ENCODE results near the gene PLA2G4B.

PLA2G4B gene

DNA sequence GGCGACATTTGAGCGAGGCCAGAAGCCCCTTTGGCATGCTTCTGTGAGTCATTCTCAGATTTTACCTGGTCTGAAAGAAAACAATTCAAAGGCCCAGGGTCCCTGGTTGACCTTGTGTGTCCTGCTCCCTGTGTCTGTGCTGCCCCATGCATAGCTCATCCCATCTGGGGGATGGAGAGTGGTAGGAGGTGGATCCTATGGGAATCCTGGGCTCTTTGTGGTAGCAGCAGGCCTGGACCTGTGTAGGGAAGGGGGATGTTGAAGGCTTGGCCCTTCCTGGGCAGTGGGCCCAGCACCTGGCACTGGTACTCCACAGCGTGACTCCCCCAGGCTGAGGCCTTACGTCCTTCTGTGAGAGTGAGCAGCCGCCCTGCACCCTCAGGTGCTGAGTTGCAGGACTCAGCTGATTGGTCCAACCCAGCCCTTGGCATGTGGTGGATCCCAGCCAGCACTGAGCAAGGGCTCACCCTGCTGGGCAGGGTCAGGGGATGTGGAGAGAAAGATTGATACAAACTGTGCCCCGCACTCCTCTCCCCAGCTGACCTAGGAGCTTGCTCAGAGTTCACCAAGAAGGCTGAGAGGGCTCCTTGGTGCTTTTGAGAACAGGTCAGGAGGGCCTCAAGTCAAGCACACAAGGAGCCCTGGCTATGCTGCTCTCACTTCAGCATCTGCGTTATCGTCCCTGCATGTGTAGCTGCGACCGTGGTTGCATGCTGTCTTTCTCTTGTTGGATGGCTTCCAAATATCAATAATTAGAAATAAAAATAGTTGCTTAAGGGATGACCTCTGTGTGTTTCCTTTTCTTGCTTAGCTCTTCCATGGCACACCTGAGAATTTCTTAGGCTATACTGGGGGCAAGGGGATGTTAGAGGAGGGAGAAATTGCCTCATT is 32.1 kb upstream of the PLA2G4B start:
- no peak for DNase-seq (ENCODE audit: low spot score)

GRCh38 chr15:41809121-41809520 is 29.5 kb upstream of the PLA2G4B start:
- DNase-seq (ENCODE audit: low spot score): no peak

GRCh38 chr15:41809526-41810220 is 29.0 kb upstream of the PLA2G4B start:
- no peak for DNase-seq (ENCODE audit: low spot score)

GRCh38 chr15:41810651-41811431 is 27.8 kb upstream of the PLA2G4B start:
- DNase-seq (ENCODE audit: low spot score): no peak

- DNase-seq (ENCODE audit: low spot score): peak; percentile 89
Observed at GRCh38 chr15:41811432-41812195, 27.0 kb upstream of the PLA2G4B start.

DNA sequence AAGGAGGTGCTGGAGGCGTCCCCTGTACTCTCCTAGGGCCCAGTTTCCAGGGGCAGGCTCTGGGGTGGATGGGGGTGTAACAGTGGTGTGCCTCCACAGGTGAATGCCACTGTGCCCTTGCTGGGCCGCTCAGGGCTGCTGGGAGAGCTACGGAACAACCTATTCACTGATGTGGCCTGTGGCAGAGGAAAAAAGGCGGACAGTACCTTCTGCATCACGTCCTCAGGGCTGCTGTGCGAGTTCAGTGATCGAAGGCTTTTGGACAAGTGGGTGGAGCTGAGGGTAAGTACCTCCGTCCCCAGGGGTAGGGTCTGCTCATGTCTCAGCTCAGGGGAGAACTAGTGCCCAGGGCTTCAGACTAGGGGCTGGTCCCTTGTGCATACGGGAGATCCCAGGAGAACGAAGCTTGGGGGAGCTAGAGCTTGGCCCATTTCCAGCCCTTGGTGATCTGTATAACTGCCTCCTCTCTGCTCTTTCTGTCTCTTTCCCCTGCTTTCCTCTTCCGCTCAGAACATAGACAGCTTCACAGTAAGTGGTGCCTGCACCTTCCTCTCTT is 25.7 kb upstream of the PLA2G4B start:
- DNase-seq (ENCODE audit: low spot score): no peak

DNA sequence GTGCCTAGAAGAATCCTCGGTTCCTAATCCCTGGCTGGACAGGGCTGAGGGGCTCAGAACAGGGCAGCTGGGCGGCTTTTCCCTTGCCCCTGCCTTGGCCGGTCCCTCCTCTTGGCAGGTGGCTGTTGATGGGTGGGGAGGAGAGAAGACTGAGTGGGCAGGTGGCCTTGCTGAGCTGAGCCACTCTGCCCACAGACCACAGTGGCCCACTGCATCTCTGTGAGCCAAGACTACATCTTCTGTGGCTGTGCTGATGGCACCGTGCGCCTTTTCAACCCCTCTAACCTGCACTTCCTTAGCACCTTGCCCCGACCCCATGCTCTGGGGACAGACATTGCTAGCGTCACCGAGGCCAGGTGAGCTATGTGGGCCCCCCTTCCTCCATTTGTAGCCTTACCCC is 25.2 kb upstream of the PLA2G4B start:
- DNase-seq (ENCODE audit: low spot score): no peak

GRCh38 chr15:41814534-41814933 is 24.1 kb upstream of the PLA2G4B start:
- DNase-seq (ENCODE audit: low spot score): no peak

DNA sequence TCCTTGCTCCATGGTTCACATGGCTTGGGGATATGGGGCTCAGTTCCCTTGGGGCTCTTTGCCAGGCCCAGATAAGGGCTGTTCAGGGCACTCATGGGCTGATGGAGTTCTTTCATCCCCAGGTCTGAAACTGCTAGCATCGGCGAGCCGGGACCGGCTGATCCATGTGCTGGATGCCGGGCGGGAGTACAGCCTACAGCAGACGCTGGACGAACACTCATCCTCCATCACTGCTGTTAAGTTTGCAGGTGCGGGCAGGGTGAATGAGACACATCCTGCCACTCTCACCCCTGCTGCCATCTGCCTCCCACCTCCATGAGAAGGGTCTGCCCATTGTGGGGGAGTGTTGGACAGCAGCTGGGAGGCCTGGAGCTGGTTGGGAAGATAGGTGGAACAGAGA is 21.9 kb upstream of the PLA2G4B start:
- DNase-seq (ENCODE audit: low spot score): no peak

GRCh38 chr15:41817327-41817726 is 21.3 kb upstream of the PLA2G4B start:
- no peak for DNase-seq (ENCODE audit: low spot score)

GRCh38 chr15:41817781-41818180 is 20.9 kb upstream of the PLA2G4B start:
- DNase-seq (ENCODE audit: low spot score): no peak

DNA sequence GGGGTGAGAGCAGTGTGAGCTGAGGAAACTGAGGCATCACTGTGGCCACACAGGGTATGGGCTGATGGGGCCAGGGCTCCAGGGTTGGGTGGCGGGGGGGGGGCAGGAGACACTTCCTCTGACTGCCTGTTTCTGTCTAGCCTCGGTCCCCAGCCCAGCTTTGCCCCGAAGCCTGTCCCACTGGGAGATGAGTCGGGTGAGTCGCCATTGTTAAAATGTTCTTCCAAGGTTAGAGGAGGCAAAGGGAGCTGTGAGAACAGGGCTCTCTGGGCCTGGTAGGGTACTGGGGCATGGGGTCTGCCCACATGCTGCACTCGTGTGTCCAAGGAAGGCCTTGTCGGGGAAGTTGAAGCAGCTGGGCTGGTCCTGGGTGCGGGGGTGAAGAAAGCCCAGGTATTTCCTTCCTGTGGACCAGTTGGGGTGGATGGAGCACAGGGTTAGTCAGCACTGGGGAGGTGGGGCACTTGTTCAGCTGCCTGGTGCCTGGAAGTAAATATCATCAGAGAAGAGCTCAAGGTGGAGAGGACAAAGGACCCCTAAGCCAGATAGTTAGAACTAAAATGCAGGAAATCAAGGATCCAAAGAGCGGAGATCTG is 19.1 kb upstream of the PLA2G4B start:
- DNase-seq (ENCODE audit: low spot score): no peak

DNA sequence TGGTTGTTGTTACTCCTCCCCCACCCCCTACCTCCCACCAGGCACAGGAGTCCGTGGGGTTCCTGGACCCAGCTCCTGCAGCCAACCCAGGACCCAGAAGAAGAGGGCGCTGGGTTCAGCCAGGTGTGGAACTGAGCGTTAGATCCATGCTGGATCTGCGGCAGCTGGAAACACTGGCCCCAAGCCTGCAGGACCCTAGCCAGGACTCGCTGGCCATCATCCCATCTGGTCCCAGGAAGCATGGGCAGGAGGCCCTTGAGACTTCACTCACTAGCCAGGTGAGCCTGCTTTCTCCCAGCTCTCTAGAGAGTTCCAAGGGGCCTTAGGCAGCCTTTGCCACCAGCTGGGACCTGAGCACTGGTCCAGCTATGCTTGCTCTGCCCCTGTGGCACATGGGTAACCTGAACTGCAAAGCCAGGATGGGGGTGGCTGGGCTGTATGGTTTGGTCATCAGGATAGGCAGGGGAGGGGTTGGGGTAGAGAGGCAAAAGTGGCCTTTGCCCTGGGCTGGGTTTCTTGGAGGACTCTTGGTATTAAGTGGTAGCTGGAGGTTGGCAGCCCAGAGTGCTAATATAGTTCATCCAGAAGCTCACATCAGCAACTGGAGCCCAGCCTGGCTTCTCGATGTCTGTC is 17.7 kb upstream of the PLA2G4B start:
- no peak for DNase-seq (ENCODE audit: low spot score)

- no peak for DNase-seq (ENCODE audit: low spot score)
Observed at GRCh38 chr15:41821831-41822230, 16.8 kb upstream of the PLA2G4B start.

DNA sequence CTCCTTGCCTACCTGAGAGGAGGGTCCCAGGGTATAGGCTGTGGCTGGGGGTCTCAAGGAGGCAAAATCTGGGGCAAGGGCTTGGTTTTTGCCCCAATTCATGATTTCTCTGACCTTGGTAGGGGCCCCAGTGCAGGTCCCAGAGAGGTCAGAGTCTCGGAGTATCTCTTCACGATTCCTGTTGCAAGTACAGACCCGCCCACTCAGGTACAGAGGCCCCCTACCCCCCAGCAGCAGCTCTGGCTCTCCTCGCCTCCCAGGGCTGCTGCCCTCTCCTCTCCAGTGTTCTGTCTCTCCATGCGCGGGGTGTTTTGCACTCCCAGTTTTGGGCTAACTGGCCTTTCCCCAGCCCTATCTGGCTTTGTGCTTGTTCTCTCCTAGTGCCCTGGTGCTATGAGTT is 16.2 kb upstream of the PLA2G4B start:
- DNase-seq (ENCODE audit: low spot score): no peak

- no peak for DNase-seq (ENCODE audit: low spot score)
Observed at GRCh38 chr15:41822957-41823356, 15.7 kb upstream of the PLA2G4B start.

DNA sequence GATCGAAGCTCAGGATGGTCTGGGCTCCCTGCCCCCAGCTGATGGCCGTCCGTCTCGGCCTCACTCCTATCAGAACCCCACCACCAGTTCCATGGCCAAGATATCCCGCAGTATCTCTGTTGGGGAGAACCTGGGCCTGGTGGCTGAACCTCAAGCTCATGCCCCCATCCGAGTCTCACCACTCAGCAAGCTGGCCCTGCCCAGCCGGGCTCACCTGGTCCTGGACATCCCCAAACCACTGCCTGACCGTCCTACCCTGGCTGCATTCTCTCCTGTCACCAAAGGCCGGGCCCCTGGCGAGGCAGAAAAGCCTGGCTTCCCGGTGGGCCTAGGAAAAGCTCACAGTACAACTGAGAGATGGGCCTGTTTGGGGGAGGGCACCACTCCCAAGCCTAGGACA is 15.1 kb upstream of the PLA2G4B start:
- no peak for DNase-seq (ENCODE audit: low spot score)

DNA sequence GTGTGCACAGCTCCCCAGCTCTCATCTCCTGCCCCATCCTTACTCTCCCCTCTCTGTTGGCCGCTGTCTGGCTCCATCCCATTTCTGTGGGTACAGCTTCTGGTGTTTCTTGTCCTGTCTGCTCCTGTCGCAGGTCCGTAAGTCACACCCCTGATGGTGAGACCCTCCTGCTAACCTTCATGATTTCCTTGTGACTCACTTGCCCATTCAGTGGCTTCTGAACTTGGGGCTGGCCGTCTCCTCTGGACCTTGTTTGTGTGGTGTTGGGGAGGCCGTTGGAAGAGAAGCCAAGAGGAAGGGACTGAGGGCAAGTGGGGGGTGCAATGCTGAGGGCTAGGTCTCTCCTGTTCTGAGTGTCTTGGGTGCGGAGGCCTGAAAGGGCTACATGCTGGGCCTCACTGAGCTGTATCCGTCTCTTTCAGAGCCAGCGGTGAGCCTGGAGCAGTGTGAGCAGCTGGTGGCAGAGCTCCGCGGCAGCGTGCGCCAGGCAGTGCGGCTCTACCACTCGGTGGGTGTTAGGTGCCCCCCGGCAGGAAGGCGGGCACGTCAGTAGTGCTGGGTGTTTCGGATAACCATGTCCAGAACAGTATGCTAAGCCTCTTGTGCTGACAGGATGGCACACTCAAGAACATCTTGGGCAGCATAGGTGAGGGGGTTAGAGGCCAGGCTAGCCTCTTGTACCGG is 14.4 kb upstream of the PLA2G4B start:
- no peak for DNase-seq (ENCODE audit: low spot score)

DNA sequence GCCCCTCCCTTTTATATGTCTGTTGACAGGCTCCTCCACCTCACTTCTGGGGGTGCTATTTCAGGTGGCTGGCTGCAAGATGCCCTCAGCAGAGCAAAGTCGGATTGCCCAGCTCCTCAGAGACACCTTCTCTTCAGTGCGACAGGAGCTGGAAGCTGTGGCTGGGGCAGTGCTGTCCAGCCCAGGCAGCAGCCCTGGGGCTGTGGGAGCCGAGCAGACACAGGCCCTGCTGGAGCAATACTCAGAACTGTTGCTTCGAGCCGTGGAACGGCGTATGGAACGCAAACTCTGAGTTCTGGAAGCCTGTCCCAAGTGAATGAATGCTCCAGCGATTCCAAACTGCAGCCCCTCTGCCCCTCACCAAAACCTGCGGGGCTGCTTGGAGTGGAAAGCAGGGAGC is 13.5 kb upstream of the PLA2G4B start:
- DNase-seq (ENCODE audit: low spot score): no peak

Data from pons (tissue), 1 donor.